Measurements from ENCODE around the gene KY.

Gene KY

DNA sequence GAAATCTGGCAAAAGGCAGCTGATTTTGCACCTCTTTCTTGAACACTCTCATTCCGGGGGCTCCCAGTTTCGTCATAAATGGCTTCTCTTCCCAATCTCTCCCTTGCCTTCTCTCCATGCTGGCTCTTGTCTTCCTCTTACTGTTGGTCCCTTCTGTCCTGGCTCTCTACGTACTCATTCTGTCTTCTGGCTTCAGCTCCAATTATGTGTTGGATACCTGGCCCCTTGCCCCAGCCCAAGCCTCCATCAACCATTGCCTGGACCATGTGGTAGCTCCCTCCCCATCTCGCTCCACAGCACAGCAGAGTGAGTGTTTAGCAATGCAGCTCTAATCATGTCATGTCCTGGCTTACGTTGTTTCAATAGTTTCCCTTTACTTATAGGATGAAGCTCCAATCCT, 21.7 kb upstream of the KY start:
- no peak for DNase-seq

DNA sequence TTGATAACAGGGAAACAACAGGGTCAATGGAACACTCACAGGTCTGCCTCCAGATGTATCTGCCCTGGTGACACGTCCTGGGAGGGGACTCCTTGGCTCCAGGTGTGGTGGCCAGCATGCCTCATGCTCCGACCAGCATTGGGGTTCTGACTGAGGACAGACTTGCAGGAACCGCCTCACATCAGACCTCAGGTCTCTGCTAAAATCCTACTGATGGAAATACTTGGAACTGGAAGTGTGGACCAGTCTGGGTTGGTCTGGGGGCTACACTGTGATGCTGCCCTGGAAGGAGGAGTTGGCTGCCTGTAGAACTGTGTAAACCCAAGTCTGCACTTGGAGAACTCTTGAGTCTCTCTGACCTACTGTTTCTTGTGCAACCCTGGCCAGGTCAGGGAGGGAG, 17.1 kb upstream of the KY start:
- DNase-seq, result no peak

DNA sequence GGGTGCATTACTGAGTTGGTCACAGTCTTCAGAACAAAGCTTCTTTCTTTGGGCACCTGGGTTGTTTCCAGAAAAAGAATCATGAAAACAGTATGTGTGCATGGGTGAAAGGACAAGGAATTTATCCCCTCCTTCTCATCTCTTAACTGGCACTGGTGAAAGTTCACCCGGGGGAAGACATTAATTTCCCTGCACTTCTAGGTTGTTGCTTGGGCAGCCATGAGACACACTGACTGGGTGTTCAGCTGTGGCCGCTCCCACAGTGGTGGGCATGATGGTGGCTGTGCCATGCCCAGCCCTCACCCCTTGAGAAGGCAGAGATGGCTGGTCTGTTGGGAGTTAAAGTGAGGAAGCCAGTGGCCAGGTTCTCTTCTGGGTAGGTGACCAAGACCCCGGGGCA, 16.6 kb upstream of the KY start:
- no peak for DNase-seq

DNA sequence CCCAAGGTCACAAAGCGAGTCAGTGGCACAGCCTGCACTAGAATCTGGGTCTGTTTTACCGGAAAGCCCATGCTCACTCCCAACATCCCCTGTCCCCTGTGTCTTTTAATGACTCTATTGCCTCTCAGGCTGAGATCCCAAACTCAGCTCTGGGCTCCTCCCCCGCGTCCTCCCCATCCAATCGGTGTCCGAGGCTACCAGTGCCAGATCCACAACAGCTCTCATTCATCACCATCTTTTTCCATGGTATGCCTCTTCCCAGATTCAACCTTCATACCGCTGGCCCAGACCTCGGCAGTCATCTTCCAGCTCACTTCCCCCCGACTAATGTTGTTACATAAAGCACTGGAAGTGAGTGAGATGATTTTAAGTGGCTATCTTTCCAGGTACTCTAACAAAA, 16.1 kb upstream of the KY start:
- no peak for DNase-seq

DNA sequence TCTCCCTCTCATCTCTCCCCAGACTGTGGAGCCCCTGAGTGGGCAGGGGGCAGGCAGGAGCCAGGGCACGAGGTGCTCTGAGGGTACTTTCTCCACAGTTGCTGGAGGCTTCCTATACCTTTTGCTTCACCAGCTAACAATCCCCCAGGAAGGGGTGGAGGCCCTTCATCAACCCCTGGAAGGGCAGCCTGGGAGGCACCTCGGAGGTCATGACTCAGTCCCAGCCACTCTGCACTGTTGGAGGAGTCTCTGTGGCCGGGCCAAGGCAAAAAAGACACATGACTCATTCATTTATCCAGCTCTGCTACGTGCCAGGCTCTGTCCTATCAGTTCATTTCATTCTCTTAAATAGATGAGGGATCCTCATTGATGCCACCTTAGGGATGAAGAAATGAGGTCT, 15.6 kb upstream of the KY start:
- DNase-seq, result no peak

DNA sequence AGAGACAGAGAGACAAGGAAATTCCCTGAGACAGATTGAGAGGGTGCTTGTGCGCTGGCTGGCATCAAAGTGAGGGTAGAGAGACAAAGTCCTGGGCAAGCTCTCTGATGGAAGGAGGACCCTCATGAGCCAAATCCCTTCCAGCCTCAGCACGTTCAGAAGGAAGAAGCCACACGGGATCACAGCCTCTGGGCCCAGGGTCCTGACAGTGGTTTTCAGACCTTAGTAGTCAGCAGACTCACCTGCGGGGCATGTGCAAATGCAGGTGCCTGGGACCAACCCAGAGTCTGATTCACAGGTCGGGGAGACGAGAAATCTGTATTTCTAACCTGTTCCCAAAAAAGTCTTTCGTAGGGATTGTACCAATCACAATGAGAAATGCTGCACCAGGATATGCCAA, 15.2 kb upstream of the KY start:
- DNase-seq, result no peak

DNA sequence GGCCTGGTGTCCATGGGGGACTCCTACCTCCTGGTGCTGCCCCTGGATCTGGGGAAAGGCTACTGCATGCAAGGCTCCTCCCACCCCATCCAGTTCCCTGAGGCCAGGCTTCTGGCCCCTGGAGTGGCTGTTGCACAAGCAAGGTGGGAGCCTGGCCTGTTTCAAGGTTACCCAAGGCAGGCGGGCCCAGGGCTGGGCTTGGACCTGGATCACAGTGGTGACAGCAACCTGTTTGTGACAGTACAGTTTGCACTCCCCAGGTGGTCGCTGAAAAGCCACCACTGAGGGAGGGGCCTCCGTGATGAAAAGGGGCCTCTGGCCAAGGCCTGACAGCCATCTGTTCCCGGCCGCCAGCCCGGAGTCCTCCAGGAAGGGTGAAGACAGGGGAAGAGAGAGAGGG, 14.4 kb upstream of the KY start:
- DNase-seq, result no peak

DNA sequence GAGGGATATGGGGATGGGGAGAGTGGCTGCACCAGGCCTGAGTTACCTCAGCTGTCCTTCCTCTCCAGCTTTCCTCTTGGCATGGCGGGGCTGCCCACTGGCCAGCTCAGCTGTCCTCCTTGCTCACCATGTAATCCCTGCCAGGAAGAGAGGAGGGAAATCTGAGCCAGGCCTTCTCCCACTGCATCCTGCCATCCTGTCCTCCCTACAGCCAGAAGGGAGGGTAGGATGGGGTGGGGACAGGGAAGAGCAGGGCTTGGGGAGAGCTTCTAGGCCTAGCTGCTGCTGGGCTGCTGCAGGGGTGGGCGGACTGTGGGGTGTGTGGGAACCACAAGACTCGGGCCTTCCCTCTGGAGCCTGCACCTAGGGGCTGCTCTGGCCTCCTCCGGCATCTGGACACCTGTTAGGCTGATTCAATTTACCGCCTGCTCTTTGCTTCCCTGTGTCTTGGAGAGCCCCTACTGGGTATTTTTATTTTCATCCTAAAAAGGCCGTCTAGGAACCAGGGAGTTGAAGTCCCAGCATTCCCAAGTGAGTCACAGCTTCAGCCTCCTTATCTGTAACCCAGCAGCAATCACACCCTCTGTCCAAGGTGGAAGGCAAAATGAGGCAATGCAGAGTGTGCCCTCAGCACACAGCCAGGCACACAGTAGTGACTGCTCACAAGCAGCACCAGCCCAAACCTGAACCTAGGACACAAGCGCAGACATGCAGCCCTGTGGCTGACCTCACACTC, 13.1 kb upstream of the KY start:
- DNase-seq, result no peak

DNA sequence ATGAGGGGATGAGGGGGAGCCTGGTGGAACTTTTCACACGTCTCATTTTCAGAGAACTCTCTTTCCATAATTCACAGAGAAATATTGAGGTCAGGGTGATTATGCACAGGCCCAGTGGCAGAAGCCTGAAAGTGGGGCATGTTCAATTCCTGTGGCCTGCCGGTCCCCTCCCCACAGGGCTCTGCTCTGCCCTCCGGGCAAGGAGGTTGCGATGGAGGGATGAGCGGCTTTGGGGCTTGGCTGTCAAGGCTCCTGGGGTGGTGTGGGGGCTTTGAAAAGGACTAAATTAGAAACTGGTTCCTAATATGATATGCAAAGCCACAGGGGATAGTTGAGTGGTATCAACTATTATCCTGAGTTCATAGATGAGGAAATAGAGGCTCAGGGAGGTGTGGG, 9.2 kb upstream of the KY start:
- no peak for DNase-seq

DNA sequence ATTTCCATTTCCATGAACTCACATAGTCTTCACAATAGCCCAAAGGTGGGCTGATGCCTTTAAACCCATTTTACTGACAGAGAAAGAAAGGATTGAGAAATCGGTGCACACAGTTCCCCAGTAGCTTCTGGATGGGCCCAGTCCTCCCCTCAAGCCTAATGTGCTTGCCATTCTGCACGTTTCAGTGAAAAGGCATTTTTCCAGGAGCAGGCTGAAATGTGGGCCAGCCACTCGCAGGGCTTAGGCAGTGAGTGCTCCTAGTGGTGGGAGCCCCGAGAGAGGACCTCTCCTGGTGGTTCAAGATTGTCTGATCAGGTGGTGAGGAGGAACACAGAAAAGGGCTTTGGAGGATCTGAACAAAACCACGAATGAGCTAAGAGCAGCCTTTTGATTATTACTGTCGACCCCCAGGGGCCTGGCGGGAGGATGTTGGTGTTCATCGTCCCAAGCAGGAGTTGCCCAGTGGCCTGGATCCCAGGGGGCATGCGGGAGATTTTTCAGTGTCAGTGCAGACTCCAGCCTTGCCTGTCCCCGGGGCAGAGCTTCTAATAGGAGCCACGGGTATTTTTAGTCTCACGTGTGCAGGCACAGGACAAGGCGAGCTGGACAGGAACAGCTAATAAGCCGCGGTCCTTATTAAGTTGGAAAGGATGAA, 8.7 kb upstream of the KY start:
- DNase-seq, result no peak

DNA sequence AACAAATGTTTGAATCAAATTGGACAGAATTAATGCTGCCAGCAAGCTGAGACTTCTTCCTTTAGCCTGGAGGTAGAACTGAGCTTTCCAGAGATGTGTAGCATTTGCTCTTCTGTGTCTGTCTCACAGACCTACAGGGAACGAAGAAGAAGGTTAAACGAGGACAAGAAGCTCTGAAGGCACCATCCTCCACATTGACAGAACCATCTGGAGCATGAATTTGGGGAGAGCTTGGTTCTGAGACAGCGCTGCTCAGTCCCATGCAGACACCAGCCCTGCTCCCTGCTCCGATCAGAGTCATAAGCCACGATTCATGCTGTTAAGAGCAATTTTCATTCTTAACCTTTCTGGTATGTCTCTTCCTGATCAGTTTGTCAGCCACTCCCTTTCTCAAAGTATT, 7.7 kb upstream of the KY start:
- no peak for DNase-seq

DNA sequence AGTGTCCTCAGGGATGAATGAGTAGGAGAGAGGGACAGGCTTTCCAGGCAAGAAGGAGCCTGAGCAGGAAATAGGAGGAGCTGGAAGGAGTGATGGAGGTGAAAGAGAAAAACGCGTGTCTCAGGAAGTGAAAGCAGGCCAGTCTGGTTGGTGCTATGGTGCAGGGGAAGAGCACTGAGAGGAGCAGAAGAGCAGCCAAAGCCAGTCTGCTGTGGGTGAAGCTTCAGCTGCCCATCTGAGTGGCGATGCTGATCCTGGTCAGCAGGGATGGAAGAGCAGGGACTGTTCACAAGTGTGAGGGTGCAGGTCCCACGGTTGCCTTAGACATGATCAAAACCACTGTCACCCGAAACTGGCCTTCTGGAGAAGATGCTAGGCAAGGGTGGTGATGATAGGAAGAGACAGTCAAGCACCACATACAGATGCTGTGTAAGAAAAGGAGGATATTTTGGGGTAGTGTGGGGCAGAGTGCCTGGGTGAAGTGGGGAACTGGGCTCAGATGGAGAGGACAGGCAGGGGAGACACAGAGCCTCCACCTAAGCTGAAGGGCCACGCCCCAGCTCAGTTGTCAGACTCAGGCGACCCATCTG, 5.5 kb upstream of the KY start:
- DNase-seq, result no peak

DNA sequence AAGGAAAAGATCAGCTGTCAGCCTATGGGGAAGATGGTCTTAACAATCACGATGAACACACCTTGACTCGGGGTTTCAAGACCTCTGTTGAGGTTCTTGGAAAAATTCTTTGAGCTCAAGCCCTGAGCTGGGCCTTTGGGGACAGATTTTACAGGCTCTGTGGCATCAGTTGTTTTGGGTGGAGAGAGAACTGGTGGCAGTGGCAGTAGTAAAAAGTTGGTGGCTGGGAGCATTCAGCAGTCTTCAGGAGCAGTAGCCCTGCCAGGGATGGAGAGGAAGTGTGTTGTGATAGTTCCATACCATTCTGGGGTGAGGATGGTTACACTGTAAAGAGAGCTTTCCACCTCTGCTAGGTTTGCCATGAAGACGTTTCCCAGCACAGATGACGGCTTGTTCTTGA, 4.9 kb upstream of the KY start:
- no peak for DNase-seq

DNA sequence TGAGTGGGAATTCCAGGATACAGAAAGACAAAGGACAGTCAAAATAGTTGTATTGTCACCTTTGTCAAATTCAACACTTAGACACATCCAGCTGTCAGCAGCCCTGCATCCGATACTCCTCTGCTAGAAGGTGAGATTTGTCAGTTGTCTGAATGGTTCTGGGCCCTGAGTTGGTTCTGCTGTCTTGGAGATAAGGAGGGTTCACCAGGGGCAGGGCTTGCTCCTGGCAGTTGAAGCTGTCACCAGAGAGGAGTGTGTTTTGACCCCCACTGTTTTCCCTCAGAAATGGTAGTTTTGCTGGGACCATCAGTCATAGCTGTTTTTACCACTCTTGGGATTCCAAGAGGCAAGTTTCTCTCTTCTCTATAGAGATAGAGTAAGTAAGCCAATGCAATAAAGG, 3.2 kb upstream of the KY start:
- DNase-seq, result no peak

DNA sequence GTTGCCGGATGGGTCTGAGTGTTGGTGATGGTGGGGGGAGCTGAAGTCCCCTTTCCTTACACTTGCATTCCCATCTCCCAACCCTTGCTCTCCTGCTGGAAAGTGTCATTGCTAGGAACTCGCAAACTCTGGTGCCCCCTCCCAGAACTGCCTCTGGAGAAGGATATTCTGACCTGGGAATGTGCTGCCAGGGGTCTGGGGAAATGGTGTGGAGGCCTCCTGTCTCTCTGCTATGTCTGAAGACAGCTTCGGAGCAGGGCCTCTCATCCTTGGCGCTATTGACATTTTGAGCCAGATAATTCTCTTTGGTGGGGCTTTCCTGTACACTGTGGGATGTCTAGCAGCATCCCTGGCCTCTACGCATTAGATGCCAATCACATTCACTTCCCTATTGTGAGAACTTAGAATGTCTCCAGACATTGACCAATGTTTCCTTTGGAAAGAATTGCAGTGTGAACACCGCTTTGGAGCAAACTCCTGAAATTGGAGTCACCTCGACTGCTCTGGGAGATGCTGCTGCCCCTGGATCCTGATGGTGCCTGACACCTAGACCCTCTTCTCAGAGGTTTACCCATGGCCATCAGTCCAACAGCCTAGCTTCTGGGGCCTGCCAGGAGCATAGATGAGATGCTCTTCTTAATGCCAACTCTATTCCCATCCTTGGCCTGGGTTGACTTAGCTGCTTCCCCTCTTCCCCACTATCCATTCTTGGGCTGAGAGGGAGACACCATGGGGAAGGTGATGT, 2.2 kb upstream of the KY start:
- no peak for DNase-seq

DNA sequence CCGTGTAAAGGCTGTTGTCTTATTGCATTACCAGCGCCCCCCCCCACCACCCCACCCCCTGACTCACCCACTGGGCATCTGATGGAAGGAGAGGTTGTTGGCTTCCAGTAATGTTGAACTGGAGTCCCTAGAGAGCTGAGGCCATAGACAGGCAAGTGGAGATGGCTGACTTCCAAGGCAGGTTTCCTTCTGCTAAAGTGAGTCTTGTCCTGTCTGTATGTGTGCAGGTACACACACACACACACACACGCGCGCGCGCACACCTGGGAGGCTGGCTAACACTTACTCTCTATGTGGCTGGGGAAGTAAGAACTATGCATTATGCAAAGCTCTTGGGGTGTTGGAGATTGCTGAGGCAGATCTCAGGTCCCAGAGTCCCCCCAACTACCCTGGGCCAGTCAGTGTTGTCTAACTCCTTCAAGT, 1.6 kb upstream of the KY start:
- DNase-seq, result peak; percentile 64

DNA sequence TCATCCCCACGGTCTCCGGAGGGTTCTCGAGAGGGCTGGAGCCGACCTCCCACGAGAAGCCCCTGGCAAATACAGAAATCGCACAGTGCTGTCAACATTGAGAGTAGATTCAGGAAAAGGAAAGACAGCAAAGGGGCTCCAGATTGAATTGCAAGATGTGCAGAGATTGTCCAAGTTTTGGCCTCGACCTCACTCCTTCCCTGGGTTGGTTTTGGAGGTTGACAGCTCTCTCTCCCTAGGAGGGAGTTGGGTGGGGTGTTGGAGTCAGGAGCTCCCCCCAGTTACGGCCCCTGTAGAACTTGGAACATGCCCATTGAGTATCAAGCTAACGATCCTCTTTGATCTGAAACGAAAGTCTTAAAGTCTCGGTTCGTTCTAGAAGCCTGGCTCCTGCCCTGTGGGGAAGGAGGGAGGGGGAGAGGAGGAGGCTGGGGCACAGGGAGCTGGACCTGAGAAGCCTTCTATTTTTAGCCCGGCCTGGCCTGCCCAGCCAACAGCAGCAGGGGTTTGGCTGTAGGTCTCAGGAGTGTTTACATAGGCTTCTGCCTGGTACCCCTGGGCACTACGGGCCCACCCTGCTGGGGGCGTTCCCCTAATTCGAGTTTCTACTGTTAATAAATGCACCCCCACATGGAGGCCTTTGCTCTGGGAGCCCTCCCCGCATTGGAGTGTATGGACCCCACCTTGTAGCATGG, 672 bp upstream of the KY start:
- no peak for DNase-seq

DNA sequence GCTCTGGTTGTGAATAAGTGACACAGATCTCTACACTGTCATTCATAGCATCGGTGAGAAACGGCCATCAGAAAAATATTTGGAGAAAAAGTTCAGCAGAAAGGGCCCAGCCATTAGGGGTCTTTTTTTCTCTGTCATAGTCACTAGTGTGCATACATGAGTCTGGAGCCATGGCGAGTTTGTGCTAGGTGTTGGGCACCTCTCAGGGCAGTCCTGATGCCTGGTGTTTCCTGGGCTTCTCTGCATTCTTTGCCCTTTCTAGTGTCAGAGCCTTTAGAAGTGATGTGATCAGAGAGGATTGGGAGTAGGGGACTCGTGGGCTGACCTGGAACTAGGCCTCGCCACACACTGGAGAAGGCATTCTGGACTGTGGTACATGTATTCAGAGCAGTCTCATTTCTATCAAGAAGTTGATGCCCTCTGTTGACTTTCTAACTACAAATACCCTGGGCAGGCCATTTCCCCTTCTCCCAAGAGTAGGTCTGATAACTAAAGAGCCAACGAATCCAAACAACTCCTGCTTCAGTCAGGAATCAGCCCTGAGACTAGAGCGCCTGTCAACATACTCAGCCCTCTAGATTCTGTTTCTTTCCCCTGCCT, 1.6 kb downstream of the KY start:
- DNase-seq, result no peak

DNA sequence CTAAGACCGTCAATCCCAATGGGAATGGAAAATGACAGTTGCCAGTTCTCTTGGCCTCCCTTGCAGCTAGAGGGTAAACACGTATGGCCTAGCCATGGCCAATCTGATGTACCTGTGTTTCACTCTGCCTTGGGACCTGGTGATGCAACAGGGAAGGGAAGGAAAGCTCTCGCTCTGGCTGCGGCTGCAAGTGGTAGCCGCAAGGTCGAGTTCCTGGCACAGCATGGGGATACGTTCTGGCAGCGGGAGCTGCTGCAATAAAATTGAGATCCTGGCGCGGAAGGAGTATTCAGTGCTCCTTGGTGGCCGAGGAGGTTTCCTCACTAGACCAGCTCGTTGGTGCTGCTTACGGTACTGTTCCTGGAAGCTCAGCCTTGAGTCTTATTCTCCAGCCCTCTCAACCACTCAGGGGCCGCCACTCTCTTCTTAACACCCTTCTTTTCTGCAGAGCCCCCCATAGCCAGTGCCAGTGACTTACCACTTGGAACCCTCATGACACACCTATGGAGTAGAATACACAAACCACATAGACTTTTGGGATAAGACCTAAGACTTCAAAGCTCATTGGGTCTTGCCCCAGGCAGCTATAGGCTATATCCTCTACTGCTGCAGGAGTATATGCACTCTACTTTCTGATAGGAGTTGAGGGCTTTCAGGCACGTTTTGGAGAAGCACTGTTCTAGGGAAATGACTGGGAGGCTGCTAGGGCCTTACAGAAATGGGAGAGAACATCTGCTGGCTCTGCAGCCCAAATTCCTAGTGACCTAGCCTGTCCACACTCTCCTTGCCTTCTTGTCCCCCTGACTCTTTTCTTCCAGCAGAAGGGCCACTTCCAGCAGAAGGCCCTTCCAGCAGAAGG, 2.7 kb downstream of the KY start:
- DNase-seq, result no peak

DNA sequence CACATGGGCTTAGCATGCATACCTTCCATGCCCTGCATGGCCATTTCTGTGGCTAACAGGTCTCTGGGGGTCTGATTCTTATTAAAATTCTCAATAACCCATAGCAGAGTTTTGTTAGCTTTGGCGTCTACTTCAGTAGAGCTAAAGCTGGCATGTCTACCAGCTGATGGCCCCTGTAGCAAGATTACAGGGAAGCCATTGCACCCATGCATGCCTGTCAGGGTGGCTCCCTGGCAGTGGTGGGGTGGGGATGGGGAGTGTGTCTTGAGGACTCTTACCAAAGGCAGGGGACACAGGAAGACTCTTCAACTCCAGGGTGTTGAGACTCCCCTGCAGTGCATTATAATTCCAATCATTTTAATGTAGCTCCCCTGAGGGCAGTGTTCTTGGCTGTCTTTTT, 4.7 kb downstream of the KY start:
- DNase-seq, result no peak

DNA sequence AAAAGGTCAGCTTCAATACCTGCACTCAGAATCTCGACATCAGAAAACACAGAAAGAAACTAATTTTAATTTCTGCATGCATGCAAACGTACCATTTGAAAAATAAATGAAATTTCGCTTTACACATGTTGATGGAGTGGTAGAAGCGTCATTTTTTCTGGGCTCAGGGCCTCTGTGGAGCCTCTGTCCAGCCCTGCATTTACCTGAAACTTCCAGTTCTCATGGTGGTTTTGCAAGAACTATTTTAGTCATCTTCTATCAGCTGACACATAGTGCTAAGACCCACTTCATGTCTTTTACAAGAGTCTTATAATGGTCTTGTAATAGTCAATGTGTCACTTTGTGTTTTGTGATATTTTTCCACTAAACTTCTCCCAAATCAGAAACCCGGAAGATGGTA, 5.3 kb downstream of the KY start:
- DNase-seq, result no peak
